Measurements from ENCODE around the gene KRT3. TPM values are rescaled to one million over a fixed set of nuclear protein-coding genes. Genes with fewer than 3 reads are reported as not detected.

Gene KRT3
- total and polyA plus RNA-seq, 9 of the 15 experiments (the other 6 are each of a cell fraction or from before 2014, with no cell fraction given), result not detected

GRCh38 chr12:52757449-52758176 is 38.3 kb downstream of the KRT3 start:
- Histone ChIP-seq H3K4me2 (ENCODE audit: insufficient read depth, low read length) (no peak overlapping the region), H3K79me2 (ENCODE audit: control insufficient read depth, insufficient read depth, low read length) (no peaks in the 10 kb centered on the region), H3K36me3 (ENCODE audit: control insufficient read depth, insufficient read depth, low read length) (no peaks in the 10 kb centered on the region), H3K9ac (ENCODE audit: insufficient read depth in 1 of 2, low read depth in 2 of 2, low read length in 2 of 2) (no peak overlapping the region), H3K9me1 (ENCODE audit: control insufficient read depth, insufficient read depth, low read length) (no peaks in the 10 kb centered on the region), H3K4me1 (replicated peaks in 1 of 2; ENCODE audit: control insufficient read depth in 2 of 2, insufficient read depth in 2 of 2, low read length in 2 of 2) (no peaks in the 10 kb centered on the region), H3K27ac (ENCODE audit: extremely low read depth, low read depth, low read length) (no peak overlapping the region), H3K9me3 (replicated peaks; ENCODE audit: control insufficient read depth, insufficient read depth, low read depth, low read length) (peaks cover 3% of the 10 kb centered on the region), H3K4me3 (no peak overlapping the region), H2AFZ (ENCODE audit: low read depth, low read length) (no peak overlapping the region), H3K27me3 (ENCODE audit: control insufficient read depth in 2 of 2, insufficient read depth in 2 of 2, low read length in 2 of 2) (no peaks in the 10 kb centered on the region; a peak in 1 of 5 replicates), H4K20me1 (replicated peaks; ENCODE audit: control insufficient read depth, insufficient read depth, low read length) (no peaks in the 10 kb centered on the region)
- POLR2A ChIA-PET, result no interaction called here
- BruUV-seq (replicated peaks), result no TSS peak
- DNase-seq (ENCODE audit: extremely low read depth in 1 of 4, low spot score in 3 of 4), result no peak
- in situ Hi-C loops (cut with MboI) (no loop called here), intact Hi-C loops (cut with micrococcal nuclease) (no loop called here)
- 0% methylated on average over 1 of the region's 1 CpG for WGBS (ENCODE audit: insufficient coverage, low coverage, missing lambda C conversion rate)
- no peak for FAIRE-seq
- CTCF ChIA-PET (ENCODE audit: low intra/inter-chr PET ratio), result no interaction called here
- no peak for ATAC-seq
- no peak for TF ChIP-seq SIRT6 (IDR thresholded peaks at IDR 0.05; ENCODE audit: low read depth, low read length)
- no peak for TF ChIP-seq ARID1B (IDR thresholded peaks at IDR 0.05)
- no peak for TF ChIP-seq ZFP91 (CRISPR knock-in tag; IDR thresholded peaks at IDR 0.05)
- TF ChIP-seq ZNF174 (CRISPR knock-in tag; IDR thresholded peaks at IDR 0.05), result no peak
- no peak for TF ChIP-seq XRCC4 (IDR thresholded peaks at IDR 0.05; ENCODE audit: extremely low read depth, insufficient read depth, insufficient read length)
- TF ChIP-seq, protein P1, sequence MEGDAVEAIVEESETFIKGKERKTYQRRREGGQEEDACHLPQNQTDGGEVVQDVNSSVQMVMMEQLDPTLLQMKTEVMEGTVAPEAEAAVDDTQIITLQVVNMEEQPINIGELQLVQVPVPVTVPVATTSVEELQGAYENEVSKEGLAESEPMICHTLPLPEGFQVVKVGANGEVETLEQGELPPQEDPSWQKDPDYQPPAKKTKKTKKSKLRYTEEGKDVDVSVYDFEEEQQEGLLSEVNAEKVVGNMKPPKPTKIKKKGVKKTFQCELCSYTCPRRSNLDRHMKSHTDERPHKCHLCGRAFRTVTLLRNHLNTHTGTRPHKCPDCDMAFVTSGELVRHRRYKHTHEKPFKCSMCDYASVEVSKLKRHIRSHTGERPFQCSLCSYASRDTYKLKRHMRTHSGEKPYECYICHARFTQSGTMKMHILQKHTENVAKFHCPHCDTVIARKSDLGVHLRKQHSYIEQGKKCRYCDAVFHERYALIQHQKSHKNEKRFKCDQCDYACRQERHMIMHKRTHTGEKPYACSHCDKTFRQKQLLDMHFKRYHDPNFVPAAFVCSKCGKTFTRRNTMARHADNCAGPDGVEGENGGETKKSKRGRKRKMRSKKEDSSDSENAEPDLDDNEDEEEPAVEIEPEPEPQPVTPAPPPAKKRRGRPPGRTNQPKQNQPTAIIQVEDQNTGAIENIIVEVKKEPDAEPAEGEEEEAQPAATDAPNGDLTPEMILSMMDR (IDR thresholded peaks at IDR 0.05 in 2 of 3, conservative IDR thresholded peaks at IDR 0.05 in 1 of 3; ENCODE audit: insufficient read depth in 2 of 3, low read depth in 1 of 3, low read length in 3 of 3), result no peak
- TF ChIP-seq CBX3 (IDR thresholded peaks at IDR 0.05; ENCODE audit: borderline replicate concordance in 1 of 2, low read length in 2 of 2), result no peak
- TF ChIP-seq, protein P2, sequence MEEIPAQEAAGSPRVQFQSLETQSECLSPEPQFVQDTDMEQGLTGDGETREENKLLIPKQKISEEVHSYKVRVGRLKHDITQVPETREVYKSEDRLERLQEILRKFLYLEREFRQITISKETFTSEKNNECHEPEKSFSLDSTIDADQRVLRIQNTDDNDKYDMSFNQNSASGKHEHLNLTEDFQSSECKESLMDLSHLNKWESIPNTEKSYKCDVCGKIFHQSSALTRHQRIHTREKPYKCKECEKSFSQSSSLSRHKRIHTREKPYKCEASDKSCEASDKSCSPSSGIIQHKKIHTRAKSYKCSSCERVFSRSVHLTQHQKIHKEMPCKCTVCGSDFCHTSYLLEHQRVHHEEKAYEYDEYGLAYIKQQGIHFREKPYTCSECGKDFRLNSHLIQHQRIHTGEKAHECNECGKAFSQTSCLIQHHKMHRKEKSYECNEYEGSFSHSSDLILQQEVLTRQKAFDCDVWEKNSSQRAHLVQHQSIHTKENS (CRISPR knock-in tag; IDR thresholded peaks at IDR 0.05), result no peak
- no peak for TF ChIP-seq MCM3 (IDR thresholded peaks at IDR 0.05)
- no peak for TF ChIP-seq CBX2 (IDR thresholded peaks at IDR 0.05; ENCODE audit: insufficient read depth, low read length, poor library complexity, severe bottlenecking)
- TF ChIP-seq TEAD2 (tag; IDR thresholded peaks at IDR 0.05), result no peak
- TF ChIP-seq SREBF2 (CRISPR knock-in tag; IDR thresholded peaks at IDR 0.05), result no peak
- no peak for TF ChIP-seq GTF2A2 (tag; IDR thresholded peaks at IDR 0.05)
- no peak for TF ChIP-seq ZNF699 (CRISPR knock-in tag; IDR thresholded peaks at IDR 0.05; ENCODE audit: insufficient replicate concordance)
- TF ChIP-seq HMGXB4 (CRISPR knock-in tag; IDR thresholded peaks at IDR 0.05), result no peak
